ENCODE measurements around the gene PRSS16. TPM values are rescaled to one million over a fixed set of nuclear protein-coding genes. Genes with fewer than 3 reads are reported as not detected.

PRSS16 gene
- total RNA-seq, 1 donor from 2014 or later = 15.1 TPM

GRCh38 chr6:27224729-27225128 lies 22.8 kb upstream of the PRSS16 start:
- H3K4me1 ChIP-seq = no peaks in the 10 kb centered on the region
- H3K4me3 ChIP-seq = no peak overlapping the region
- H3K27ac ChIP-seq = no peak overlapping the region
- intact Hi-C loops (cut with DNase I) = no loop called here
- TF ChIP-seq, protein P1, sequence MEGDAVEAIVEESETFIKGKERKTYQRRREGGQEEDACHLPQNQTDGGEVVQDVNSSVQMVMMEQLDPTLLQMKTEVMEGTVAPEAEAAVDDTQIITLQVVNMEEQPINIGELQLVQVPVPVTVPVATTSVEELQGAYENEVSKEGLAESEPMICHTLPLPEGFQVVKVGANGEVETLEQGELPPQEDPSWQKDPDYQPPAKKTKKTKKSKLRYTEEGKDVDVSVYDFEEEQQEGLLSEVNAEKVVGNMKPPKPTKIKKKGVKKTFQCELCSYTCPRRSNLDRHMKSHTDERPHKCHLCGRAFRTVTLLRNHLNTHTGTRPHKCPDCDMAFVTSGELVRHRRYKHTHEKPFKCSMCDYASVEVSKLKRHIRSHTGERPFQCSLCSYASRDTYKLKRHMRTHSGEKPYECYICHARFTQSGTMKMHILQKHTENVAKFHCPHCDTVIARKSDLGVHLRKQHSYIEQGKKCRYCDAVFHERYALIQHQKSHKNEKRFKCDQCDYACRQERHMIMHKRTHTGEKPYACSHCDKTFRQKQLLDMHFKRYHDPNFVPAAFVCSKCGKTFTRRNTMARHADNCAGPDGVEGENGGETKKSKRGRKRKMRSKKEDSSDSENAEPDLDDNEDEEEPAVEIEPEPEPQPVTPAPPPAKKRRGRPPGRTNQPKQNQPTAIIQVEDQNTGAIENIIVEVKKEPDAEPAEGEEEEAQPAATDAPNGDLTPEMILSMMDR (IDR thresholded peaks at IDR 0.05) = no peak
- H3K36me3 ChIP-seq = no peaks in the 10 kb centered on the region
- H3K27me3 ChIP-seq = peaks cover 56% of the 10 kb centered on the region
- ATAC-seq (no peak), DNase-seq (no peak)
- H3K9me3 ChIP-seq = no peaks in the 10 kb centered on the region

- Histone ChIP-seq H3K4me1 (no peaks in the 10 kb centered on the region), H3K9me3 (no peaks in the 10 kb centered on the region), H3K4me3 (no peak overlapping the region), H3K27ac (no peak overlapping the region), H3K36me3 (no peaks in the 10 kb centered on the region), H3K27me3 (peaks cover 71% of the 10 kb centered on the region)
- intact Hi-C loops (cut with DNase I) = no loop called here
- DNase-seq (no peak), ATAC-seq (no peak)
- TF ChIP-seq, protein P1 (IDR thresholded peaks at IDR 0.05) = no peak
These were observed 18.5 kb upstream of the PRSS16 start for GRCh38 chr6:27228963-27229477.

- TF ChIP-seq, protein P1 (IDR thresholded peaks at IDR 0.05) = no peak
- no peak for DNase-seq
- intact Hi-C loops (cut with DNase I) = no loop called here
- Histone ChIP-seq H3K9me3 (no peaks in the 10 kb centered on the region), H3K36me3 (no peaks in the 10 kb centered on the region), H3K27me3 (peaks cover 82% of the 10 kb centered on the region), H3K4me3 (no peak overlapping the region), H3K4me1 (peaks cover 4% of the 10 kb centered on the region), H3K27ac (no peak overlapping the region)
- ATAC-seq = no peak
These were observed 16.8 kb upstream of the PRSS16 start for GRCh38 chr6:27230758-27231111.

DNA sequence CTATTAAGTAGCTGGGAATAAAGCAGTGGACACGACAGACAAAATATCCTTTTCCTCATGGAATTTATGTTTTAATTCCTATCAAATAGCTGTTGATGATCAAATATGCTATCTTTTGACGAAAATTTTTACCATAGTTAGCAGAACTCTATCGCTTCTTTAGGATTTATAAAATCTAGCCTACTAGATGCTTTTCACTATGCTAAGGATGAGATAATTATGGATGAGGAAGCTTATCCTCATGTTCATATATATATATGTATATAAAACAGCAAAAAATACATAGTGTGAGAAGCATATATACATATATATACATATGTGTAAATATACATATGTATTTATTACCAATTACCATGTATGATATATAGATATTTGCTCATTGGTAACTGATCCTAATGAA lies 12.9 kb upstream of the PRSS16 start:
- no peaks in the 10 kb centered on the region for H3K9me3 ChIP-seq
- intact Hi-C loops (cut with DNase I) = no loop called here
- TF ChIP-seq, protein P1 (IDR thresholded peaks at IDR 0.05) = no peak

GRCh38 chr6:27237089-27237803 lies 10.3 kb upstream of the PRSS16 start:
- Histone ChIP-seq H3K27me3 (peaks cover 95% of the 10 kb centered on the region), H3K4me3 (no peak overlapping the region), H3K4me1 (peaks cover 4% of the 10 kb centered on the region), H3K9me3 (no peaks in the 10 kb centered on the region), H3K27ac (no peak overlapping the region), H3K36me3 (no peaks in the 10 kb centered on the region)
- intact Hi-C loops (cut with DNase I) = no loop called here
- DNase-seq (no peak), ATAC-seq (no peak)
- TF ChIP-seq, protein P1 (IDR thresholded peaks at IDR 0.05) = no peak

More for the DNA sequence above, 12.9 kb upstream of the PRSS16 start:
- Histone ChIP-seq H3K4me3 (no peak overlapping the region), H3K27ac (no peak overlapping the region), H3K4me1 (peaks cover 4% of the 10 kb centered on the region), H3K36me3 (no peaks in the 10 kb centered on the region), H3K27me3 (peaks cover 94% of the 10 kb centered on the region)
- DNase-seq (no peak), ATAC-seq (no peak)

Data from upper lobe of right lung (tissue), 1 donor.